ENCODE data around the gene TMEM14C. TPM values are rescaled to one million over a fixed set of nuclear protein-coding genes. Genes with fewer than 3 reads are reported as not detected.

Gene TMEM14C
- polyA plus RNA-seq, 1 donor from 2014 or later = 124 TPM

- H2AFZ ChIP-seq (ENCODE audit: low read depth, low read length) = no peak overlapping the region
- H3K27ac ChIP-seq (ENCODE audit: low read length) = no peak overlapping the region
- no peaks in the 10 kb centered on the region for H3F3A ChIP-seq (ENCODE audit: insufficient read depth, low read length, poor library complexity, severe bottlenecking)
- no peaks in the 10 kb centered on the region for H3K9me2 ChIP-seq (ENCODE audit: insufficient read depth, low read length)
- H3K4me2 ChIP-seq (ENCODE audit: low read length) = no peak overlapping the region
- no peaks in the 10 kb centered on the region for H4K20me1 ChIP-seq (ENCODE audit: insufficient read depth)
- H3K4me3 ChIP-seq (ENCODE audit: low read length) = no peak overlapping the region
- no peak overlapping the region for H3K9ac ChIP-seq (ENCODE audit: low read length)
- no peaks in the 10 kb centered on the region for H3K27me3 ChIP-seq (ENCODE audit: insufficient read depth, low read depth, low read length)
- H3K9me3 ChIP-seq (ENCODE audit: low read length) = no peaks in the 10 kb centered on the region
- no peaks in the 10 kb centered on the region for H3K79me2 ChIP-seq (replicated peaks; ENCODE audit: insufficient read depth, low read length)
- TF ChIP-seq REST (IDR thresholded peaks at IDR 0.05; ENCODE audit: borderline replicate concordance) (no peak), SMC3 (conservative IDR thresholded peaks at IDR 0.05; ENCODE audit: poor library complexity) (no peak), EP300 (conservative IDR thresholded peaks at IDR 0.05; ENCODE audit: poor library complexity, severe bottlenecking) (no peak), POLR2AphosphoS5 (IDR thresholded peaks at IDR 0.05) (no peak), MXI1 (conservative IDR thresholded peaks at IDR 0.05; ENCODE audit: poor library complexity, severe bottlenecking) (no peak), RAD21 (conservative IDR thresholded peaks at IDR 0.05) (no peak), EZH2 (IDR thresholded peaks at IDR 0.05; ENCODE audit: borderline replicate concordance, insufficient read depth, low read length, poor library complexity, severe bottlenecking) (no peak), TAF1 (IDR thresholded peaks at IDR 0.05; ENCODE audit: low read depth) (no peak), CTCF (IDR thresholded peaks at IDR 0.05; ENCODE audit: poor library complexity, severe bottlenecking) (no peak)
- no peaks in the 10 kb centered on the region for H3K36me3 ChIP-seq (ENCODE audit: insufficient read depth, low read length)
These were observed 36.0 kb upstream of the TMEM14C start for GRCh38 chr6:10686901-10687300.

GRCh38 chr6:10687582-10687981 is 35.3 kb upstream of the TMEM14C start:
- no peaks in the 10 kb centered on the region for H3K9me2 ChIP-seq (ENCODE audit: insufficient read depth, low read length)
- no peak overlapping the region for H2AFZ ChIP-seq (ENCODE audit: low read depth, low read length)
- no peak overlapping the region for H3K9ac ChIP-seq (ENCODE audit: low read length)
- H3K27ac ChIP-seq (ENCODE audit: low read length) = no peak overlapping the region
- no peak overlapping the region for H3K4me2 ChIP-seq (ENCODE audit: low read length)
- H3K4me3 ChIP-seq (ENCODE audit: low read length) = no peak overlapping the region
- no peak for TF ChIP-seq EZH2 (IDR thresholded peaks at IDR 0.05; ENCODE audit: borderline replicate concordance, insufficient read depth, low read length, poor library complexity, severe bottlenecking)
- TF ChIP-seq POLR2AphosphoS5 (IDR thresholded peaks at IDR 0.05) = no peak
- no peak for TF ChIP-seq EP300 (conservative IDR thresholded peaks at IDR 0.05; ENCODE audit: poor library complexity, severe bottlenecking)
- TF ChIP-seq REST (IDR thresholded peaks at IDR 0.05; ENCODE audit: borderline replicate concordance) = no peak
- TF ChIP-seq TAF1 (IDR thresholded peaks at IDR 0.05; ENCODE audit: low read depth) = no peak
- no peak for TF ChIP-seq SMC3 (conservative IDR thresholded peaks at IDR 0.05; ENCODE audit: poor library complexity)
- TF ChIP-seq RAD21 (conservative IDR thresholded peaks at IDR 0.05) = no peak
- TF ChIP-seq CTCF (IDR thresholded peaks at IDR 0.05; ENCODE audit: poor library complexity, severe bottlenecking) = no peak
- no peak for TF ChIP-seq MXI1 (conservative IDR thresholded peaks at IDR 0.05; ENCODE audit: poor library complexity, severe bottlenecking)
- H3K9me3 ChIP-seq (ENCODE audit: low read length) = no peaks in the 10 kb centered on the region
- H3K36me3 ChIP-seq (ENCODE audit: insufficient read depth, low read length) = no peaks in the 10 kb centered on the region
- H3F3A ChIP-seq (ENCODE audit: insufficient read depth, low read length, poor library complexity, severe bottlenecking) = no peaks in the 10 kb centered on the region
- H3K79me2 ChIP-seq (replicated peaks; ENCODE audit: insufficient read depth, low read length) = no peaks in the 10 kb centered on the region
- no peaks in the 10 kb centered on the region for H4K20me1 ChIP-seq (ENCODE audit: insufficient read depth)
- H3K27me3 ChIP-seq (ENCODE audit: insufficient read depth, low read depth, low read length) = no peaks in the 10 kb centered on the region

Measured in neural cell (in vitro differentiated cells).